GM12872 (cell line): ENCODE results near the gene TMEM42.

ENCODE experiments used
- CTCF ChIP-seq: IDR thresholded peaks from 3 replicates; pipeline ENCODE4 v1.5.1; 2011; ENCODE audit warnings: low read depth, mild to moderate bottlenecking, low read length, moderate library complexity; ENCODE audit not compliant: insufficient read depth

The TMEM42 gene

GRCh38 chr3:44903751-44904150 is 42.0 kb downstream of the TMEM42 start:
- no peak for TF ChIP-seq CTCF

DNA sequence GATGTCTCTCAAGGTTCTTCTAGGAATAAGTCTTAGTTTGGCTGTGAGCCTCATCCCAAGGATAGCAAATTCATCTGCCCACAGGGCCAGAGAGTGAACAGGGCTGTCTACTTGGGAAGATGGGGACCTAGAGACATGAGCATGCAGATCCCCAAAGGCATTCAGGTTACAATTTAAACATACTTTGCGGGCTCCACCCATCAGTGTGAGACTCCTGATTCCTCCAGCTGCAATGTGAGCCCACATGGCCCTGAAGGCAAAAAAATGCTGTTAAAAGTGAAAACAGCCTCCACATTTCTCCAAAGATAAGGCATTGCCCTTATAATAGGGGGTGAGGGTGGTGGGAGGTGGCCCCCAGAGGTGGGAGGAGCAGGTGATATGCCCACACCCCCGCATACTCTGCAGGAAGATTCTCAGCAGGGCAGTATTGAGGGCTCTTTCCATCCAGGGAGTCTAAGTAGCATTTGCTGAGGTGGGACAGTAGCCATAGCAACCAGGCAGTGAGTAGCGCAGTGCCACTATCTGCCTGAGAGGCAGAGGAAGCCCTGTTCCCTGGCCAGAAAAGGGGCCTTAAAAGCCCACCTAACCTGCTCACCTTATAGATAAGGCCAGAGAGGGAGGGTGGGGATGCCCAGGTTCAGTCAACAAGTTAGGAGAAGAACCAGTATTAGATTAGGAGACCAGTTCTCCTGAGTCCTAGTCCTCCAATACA is 43.9 kb downstream of the TMEM42 start:
- no peak for TF ChIP-seq CTCF

DNA sequence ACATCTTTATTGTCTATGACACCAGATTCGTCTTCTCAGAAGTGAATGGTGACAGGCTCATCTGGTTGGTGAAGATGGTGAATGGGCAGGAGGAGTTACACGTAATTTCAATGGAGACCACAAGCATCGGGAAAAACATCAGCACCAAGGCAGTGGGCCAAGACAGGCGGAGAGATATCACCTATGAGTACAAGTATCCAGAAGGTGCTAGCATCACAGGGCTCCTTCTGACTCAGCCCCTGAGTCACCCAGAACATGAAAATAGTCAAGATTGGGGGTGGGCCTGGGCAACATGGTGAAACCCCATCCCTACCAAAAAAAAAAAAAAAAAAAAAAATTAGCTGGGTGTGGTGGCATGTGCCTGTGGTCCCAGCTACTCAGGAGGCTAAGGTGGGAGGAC is 45.3 kb downstream of the TMEM42 start:
- no peak for TF ChIP-seq CTCF

DNA sequence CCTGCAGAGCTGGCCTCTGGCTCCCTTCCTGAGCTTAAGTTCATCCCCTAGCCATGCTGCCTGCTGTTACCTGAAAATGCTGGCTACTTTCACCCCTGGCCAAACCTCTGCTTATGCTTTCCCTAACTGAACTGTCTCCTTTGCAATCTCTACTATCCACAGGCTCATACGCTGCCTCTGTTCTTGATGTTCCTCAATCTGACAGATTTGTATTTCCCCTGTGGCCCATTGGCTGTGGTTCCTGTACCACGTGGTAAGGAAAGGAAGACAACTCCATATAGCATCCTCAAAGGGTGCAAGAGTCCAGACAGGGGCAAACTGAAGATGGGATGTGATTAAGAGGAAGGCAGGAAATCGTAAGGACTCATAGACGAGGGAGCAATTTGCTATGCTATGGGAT is 45.9 kb downstream of the TMEM42 start:
- no peak for TF ChIP-seq CTCF

DNA sequence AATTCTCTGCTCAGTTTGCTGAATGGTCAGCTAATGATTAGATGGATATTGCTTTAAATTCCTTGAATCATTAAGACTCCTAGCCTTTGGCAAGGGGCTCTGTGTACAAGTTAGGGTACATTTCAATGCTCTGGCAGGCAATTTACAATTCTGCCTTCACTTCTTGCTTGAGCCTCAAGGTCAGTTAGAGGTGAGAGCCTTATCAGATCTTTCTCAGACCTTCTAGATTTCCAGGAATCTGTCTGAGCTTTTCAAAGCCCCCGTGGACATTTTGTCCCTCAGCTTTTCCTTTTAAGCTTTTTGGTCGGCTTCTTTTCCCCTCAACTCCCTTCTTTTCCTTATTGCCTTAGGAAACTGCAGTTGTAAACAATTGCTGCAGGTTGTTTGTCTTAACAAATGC is 47.4 kb downstream of the TMEM42 start:
- no peak for TF ChIP-seq CTCF

- no peak for TF ChIP-seq CTCF
Measured at GRCh38 chr3:44910693-44911092, 49.0 kb downstream of the TMEM42 start.

GRCh38 chr3:44913868-44914468 is 52.3 kb downstream of the TMEM42 start:
- TF ChIP-seq CTCF: peak; percentile 92
